GM21717 (cell line): Measurements from ENCODE around the gene TRIM69.
"Not testable (repeated sequence)": the region's sequence is repeated elsewhere in the genome, so short reads cannot be mapped to it uniquely, and the experiment has no call there.

ENCODE experiments used
- ATAC-seq: cut with Tn5 transposase; IDR thresholded peaks from one replicate; pipeline ENCODE4 v1.9.1; 2021; ENCODE audit warnings: mild to moderate bottlenecking, moderate library complexity; ENCODE audit not compliant: unreplicated experiment

Gene TRIM69

GRCh38 chr15:44715142-44715796, 21.1 kb upstream of the TRIM69 start:
- ATAC-seq: no peak

GRCh38 chr15:44715797-44716334, 20.5 kb upstream of the TRIM69 start:
- ATAC-seq: no peak

- no peak for ATAC-seq
Measured at GRCh38 chr15:44716983-44717602, 19.2 kb upstream of the TRIM69 start.

DNA sequence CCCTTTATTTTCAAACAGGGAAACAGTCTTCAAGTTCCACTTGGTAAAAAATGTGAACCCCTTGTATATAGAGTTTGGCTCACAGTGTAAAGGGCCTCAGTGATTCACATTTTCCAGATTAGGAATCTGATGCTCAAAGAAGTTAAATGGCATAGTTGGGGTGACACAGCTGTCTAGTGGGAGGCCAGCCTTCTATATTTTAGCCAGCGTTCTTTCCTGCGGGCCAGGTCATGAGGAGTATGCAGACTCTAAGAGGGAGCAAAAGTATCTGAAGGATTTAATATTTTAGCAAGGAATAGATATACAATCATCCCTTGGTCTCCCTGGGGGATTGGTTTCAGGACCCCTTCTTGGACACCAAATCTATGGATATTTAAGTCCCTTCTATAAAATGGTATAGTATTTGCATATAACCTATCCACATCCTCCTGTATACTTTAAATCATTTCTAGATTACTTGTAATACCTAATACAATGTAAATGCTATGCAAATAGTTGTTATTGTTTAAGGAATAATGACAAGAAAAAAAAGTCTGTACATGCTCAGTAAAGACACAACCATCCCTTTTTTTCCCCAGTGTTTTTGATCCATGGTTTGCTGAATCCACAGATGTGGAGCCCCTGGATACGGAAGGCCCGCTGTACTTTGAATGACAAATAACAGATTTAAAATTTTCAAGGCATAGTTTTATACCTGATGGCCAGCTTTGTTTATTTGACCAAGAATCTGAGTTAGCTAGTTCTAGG, 18.0 kb upstream of the TRIM69 start:
- no peak for ATAC-seq

GRCh38 chr15:44718927-44719292, 17.4 kb upstream of the TRIM69 start:
- no peak for ATAC-seq

GRCh38 chr15:44719293-44719999, 16.9 kb upstream of the TRIM69 start:
- peak; percentile 42 for ATAC-seq

GRCh38 chr15:44720000-44720435, 16.3 kb upstream of the TRIM69 start:
- not testable (repeated sequence) for ATAC-seq

DNA sequence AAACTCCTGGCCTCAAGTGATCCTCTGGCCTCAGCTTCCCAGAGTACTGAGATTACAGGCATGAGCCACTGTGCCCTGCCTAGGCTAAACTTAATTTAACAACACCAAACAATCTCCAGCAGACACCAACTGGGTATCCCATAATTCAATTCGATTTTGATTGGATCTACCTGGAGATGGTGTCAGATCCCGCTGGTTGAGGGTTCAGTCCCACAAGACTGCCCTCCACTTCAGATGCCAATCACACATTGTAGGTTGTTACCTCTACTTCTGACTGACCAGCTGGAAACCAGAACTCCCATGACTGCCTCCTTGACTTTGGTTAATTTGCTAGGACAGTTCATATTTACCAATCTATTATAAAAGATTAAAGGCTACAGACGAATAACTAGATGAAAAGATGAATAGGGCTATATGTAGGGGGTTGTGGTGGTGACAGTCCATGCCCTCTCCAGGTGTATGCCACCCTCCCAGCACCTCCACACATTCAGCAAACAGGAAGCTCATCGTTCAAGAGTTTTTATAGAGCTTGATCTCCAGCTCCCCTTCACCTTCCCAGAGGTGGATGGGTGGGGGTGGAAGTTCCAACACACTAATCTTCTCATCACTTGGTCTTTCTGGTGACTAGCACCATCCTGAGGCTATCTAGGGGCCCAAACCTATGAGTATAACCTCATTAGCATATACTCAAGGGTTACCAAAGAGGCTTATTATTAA, 15.7 kb upstream of the TRIM69 start:
- no peak for ATAC-seq

DNA sequence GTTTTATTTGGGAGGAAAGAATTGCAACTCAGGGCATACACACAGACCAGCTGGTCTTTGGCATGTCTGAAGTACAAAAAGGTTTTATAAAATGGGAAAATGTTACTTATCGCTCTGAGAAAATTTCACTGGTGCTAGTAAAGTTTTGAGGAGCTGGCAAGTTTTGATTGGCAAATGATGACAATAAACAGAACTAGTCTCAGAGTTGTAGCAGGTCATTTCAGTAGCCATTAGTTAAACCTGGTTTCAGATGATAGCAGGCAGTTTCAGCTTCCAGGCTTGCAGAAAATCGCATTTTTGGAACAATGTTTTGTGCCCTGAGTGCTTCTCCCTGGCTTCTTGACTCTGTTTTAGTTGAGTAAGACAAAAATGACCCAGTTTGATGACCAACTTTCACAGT, 14.3 kb upstream of the TRIM69 start:
- ATAC-seq: no peak

DNA sequence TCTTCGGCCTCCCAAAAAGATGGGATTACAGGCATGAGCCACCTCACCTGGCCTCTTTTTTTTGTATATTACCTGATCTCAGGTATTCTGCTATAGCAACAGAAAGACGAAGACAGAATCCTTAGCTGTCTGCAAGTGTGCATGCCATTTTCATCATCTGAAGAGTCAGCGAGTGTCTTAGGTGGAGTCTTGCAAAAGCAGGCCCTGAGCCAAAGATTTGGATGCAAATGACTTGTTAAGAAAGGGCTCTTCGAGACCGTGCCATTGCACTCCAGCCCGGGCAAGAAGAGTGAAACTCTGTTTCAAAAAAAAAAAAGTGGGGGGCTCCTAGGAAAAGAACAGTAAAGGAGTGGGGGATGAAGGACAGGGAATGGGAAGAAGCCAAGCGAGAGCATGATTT, 10.2 kb upstream of the TRIM69 start:
- no peak for ATAC-seq

DNA sequence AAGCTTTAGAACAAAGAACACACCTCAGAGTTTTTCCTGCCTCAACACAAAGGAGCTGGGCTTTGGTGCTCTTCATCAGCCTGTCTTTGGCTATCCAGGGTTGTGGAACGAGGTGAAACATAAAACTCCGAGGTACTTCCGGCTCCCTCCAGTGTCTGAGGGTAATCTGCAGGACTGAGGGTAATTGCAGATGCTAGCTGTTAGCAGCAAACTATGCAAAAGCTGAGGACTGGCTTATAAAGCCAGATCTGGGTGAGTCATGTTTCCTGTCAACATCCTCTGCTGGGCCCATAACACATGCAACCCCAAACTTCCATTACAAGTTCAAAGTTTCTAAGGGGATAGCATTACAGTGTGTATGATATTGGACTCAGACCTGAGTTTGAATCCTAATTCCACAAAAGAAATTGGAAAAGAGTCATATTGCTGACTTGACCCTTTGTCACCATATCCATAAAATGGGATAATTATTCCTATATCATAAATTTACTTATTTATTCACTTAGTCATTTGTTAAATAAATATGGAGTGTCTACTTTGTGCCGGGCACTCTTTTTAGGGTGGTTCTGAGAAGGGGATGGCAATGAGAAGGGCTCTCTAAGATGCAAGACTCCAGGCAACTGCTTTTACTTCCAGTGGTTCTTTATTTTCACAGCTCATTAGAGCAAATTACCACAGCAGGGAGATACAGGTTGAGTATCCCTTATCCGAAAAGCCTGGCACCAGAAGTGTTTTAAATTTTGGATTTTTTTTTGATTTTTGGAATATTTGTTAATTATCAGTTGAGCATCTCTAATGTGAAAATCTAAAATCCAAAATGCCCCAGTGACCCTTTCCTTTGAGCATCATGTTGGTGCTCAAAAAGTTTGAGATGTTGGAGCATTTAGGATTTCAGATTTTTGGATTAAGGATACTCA, 9.5 kb upstream of the TRIM69 start:
- peak; percentile 23 for ATAC-seq

DNA sequence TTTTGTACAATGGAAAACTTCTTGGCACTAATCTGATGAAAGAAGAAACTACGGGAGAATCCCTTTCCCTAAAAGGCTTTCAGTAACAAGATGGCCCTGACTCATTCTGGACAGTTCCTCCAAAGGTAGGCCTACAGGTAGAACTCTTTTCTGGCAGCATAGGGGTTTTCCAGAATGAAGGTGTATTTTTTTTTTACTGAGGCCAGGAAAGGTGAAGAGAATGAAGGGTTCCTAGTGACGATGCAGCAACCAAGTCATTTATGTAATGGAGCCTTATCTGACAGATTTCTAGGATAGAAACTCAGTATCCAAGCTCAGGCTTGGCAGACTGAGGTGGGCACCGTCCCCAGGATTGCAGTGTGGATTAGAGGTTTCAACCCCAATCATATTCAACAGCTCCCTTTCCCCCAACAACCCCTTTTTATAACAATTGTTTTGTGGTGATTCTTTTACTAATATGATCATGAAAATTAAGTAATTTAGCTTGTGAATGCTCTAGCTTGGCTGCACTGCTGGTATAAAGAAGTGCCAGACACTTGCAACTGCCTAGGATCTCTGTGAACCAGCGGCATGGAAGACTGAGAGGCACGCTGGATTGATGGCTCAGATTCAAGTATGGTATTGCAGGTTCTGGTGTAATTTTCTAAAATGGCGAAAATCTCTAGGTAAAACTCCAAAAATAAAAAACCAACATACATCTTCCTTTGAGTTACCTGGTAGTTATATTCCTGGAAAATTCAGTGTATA, 8.7 kb upstream of the TRIM69 start:
- no peak for ATAC-seq

GRCh38 chr15:44728232-44728575, 8.1 kb upstream of the TRIM69 start:
- ATAC-seq: not testable (repeated sequence)

DNA sequence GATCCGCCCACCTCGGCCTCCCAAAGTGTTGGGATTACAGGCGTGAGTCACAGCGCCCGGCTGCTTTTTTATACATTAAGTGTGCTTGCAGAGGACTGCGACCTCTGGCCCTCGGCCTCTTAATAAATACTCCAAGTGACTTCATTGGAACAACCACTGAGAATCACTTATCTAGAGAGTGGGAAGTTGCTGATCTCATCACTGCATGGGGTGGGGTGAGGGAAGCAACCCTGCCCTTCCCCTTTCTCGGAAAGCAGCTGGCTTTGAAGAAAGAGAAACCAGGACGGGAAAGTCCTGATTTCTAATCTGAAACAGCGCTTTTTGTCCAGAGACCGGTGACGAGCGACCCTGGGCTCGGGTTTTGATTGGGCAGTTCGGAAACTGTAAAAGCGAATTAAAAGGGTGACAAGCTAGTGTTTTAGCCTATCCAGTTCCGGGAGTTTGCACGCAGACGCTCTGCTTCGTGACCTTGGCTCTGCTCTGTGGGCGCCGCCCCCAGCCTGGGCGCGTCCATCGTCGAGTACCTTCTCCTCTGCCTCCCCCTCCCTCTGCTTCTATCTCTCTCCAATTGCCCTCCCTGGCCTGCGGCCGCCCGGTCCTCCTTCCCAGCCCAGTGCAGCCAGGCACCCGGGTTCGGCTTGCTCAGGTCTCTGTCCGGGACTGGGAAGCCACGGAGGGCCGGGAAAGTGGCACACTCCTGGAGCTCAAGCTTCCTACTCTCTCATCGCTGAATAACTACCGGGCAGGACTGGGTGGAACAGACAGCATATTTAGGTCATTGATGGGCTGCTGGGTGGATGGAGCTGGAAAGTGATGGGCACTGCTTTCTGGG, 7.5 kb upstream of the TRIM69 start:
- ATAC-seq: peak; percentile 55

DNA sequence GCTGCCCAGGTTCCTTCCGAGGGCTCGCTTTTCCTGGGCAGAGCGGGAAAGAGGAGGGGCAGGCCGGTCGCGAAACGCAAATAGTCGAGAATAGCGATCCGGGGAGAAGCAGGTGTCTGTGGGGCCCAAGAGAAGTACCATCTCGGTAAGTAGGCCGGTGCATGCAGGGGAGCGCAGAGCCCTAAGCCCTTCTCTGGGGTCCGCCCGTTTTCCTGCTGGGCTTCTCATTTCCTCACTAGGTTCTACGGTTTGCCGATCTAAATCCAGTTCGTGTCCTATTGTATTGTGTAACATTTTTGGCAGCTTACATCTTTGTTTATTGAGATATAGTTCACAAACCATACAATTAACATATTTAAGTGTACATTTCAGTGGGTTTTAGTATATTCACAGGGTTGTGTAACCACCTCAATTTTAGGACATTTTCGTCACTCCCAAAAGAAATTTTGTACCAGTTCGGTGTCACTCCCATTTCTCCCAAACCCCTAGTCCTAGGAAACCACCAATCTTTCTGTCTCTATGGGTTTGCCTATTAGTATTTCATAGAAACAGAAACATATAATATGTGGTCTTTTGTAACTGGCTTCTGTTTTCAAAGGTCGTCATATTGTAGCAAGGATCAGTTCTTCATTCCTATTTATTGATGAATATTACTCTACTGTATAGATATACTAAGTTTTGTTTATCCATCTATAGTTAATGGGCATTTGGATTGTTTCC, 6.8 kb upstream of the TRIM69 start:
- peak; percentile 1 for ATAC-seq

GRCh38 chr15:44734839-44735481, 1.4 kb upstream of the TRIM69 start:
- no peak for ATAC-seq
